Endothelial cell of umbilical vein (primary cell): ENCODE results near the gene PTPRK.

Experiments used
- CTCF ChIP-seq, 2 donors: IDR thresholded peaks; 1 replicate in 1 of 2; 2 replicates in 1 of 2; pipeline ENCODE4 v1.5.1; 2011; ENCODE audit warnings: low read length in 2 of 2, mild to moderate bottlenecking in 2 of 2, moderate library complexity in 2 of 2, control low read depth in 1 of 2, inconsistent platforms in 1 of 2, low read depth in 1 of 2; ENCODE audit not compliant: insufficient read depth in 1 of 2; ENCODE audit errors: extremely low read depth in 1 of 2
- MAX ChIP-seq: IDR thresholded peaks from 2 replicates; pipeline ENCODE4 v1.6.1; 2011; ENCODE audit not compliant: insufficient read depth, insufficient read length

- no peak for TF ChIP-seq MAX
- no peak for TF ChIP-seq CTCF (IDR thresholded peaks at IDR 0.05; ENCODE audit: extremely low read depth in 1 of 2, insufficient read depth in 1 of 2, low read depth in 1 of 2, low read length in 2 of 2)
Observed at GRCh38 chr6:128370072-128370471, 150.3 kb downstream of the PTPRK start.
